ENCODE data around the gene KCNG2. TPM values are rescaled to one million over a fixed set of nuclear protein-coding genes. Genes with fewer than 3 reads are reported as not detected.
A peak's percentile ranks its signal among the peaks of the same experiment; 100 is the strongest.

KCNG2 gene
- total and polyA plus RNA-seq, 10 of the 15 experiments (the other 5 are each of a cell fraction or from before 2014, with no cell fraction given), result 0.20 to 0.23 TPM; not detected in 8

GRCh38 chr18:79826966-79827365, 29.2 kb downstream of the KCNG2 start:
- Histone ChIP-seq H4K20me1 (ENCODE audit: control insufficient read depth, insufficient read depth) (no peaks in the 10 kb centered on the region), H3K79me2 (ENCODE audit: control insufficient read depth, insufficient read depth, low read length) (no peaks in the 10 kb centered on the region), H3K4me1 (ENCODE audit: control insufficient read depth, insufficient read depth, low read length) (no peaks in the 10 kb centered on the region), H2AFZ (ENCODE audit: control insufficient read depth, low read depth, low read length) (no peak overlapping the region), H3K4me2 (ENCODE audit: control insufficient read depth, insufficient read depth) (no peak overlapping the region), H3K27me3 (replicated peaks in 1 of 2; ENCODE audit: control insufficient read depth in 2 of 2, insufficient read depth in 2 of 2, low read length in 1 of 2) (no peaks in the 10 kb centered on the region), H3K9me3 (replicated peaks; ENCODE audit: control insufficient read depth, insufficient read depth, low read length) (no peaks in the 10 kb centered on the region; the same call in 2 of the 3 replicates), H3K27ac (ENCODE audit: control insufficient read depth, insufficient read depth) (no peak overlapping the region), H3K36me3 (ENCODE audit: control insufficient read depth in 2 of 2, insufficient read depth in 2 of 2, low read length in 1 of 2) (no peaks in the 10 kb centered on the region), H3K9ac (ENCODE audit: control insufficient read depth, insufficient read depth, low read length) (no peak overlapping the region), H3K4me3 (no peak overlapping the region)
- WGBS (ENCODE audit: insufficient coverage, insufficient replicate concordance, low lambda C conversion rate, missing lambda C conversion rate), result 42% methylated on average over 18 of the region's 18 CpGs
- TF ChIP-seq CTCF (IDR thresholded peaks at IDR 0.05 in 2 of 3, conservative IDR thresholded peaks at IDR 0.05 in 1 of 3; ENCODE audit: control insufficient read depth in 2 of 3, extremely low read depth in 1 of 3, insufficient read depth in 1 of 3, low read depth in 3 of 3, low read length in 3 of 3) (peak in 1 of 3 experiments; percentile 23; a peak in 2 of 6 replicates), SUPT20H (IDR thresholded peaks at IDR 0.05; ENCODE audit: borderline replicate concordance, control insufficient read depth, low read depth, low read length) (no peak), MEF2A (IDR thresholded peaks at IDR 0.05; ENCODE audit: insufficient read depth, low read depth, low read length) (no peak), NFXL1 (IDR thresholded peaks at IDR 0.05; ENCODE audit: borderline replicate concordance) (no peak), ZNF687 (IDR thresholded peaks at IDR 0.05) (no peak)
- TF ChIP-seq, protein P1, sequence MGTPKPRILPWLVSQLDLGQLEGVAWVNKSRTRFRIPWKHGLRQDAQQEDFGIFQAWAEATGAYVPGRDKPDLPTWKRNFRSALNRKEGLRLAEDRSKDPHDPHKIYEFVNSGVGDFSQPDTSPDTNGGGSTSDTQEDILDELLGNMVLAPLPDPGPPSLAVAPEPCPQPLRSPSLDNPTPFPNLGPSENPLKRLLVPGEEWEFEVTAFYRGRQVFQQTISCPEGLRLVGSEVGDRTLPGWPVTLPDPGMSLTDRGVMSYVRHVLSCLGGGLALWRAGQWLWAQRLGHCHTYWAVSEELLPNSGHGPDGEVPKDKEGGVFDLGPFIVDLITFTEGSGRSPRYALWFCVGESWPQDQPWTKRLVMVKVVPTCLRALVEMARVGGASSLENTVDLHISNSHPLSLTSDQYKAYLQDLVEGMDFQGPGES (IDR thresholded peaks at IDR 0.05), result no peak
- ATAC-seq, result peak; percentile 25; the same call in 1 of the 3 replicates
- intact Hi-C loops (cut with micrococcal nuclease; ENCODE audit: unreplicated experiment), result no loop called here
- in situ Hi-C loops (cut with MboI), result no loop called here
- ChIA-PET POLR2A (no interaction called here), SMC1A (ENCODE audit: uncharacterized antibody, unreplicated experiment) (no interaction called here), RAD21 (ENCODE audit: unreplicated experiment) (no interaction called here), CTCF (no interaction called here)
- no peak for FAIRE-seq
- DNase-seq (ENCODE audit: low read depth, low spot score), result no peak
- BruUV-seq (replicated peaks), result no TSS peak

All from GM12878 (cell line).